Stimulated activated CD4-positive, alpha-beta T cell treated with anti-CD3 and anti-CD28 coated beads, Interleukin-15, amount 100 ng/mL, for 24 hours (primary cell): ENCODE measurements around the gene TARDBP.
"Not testable (repeated sequence)": the region's sequence is repeated elsewhere in the genome, so short reads cannot be mapped to it uniquely, and the experiment has no call there.

Experiments used
- DNase-seq: peaks from one replicate; pipeline ENCODE4 v3.0.0-alpha.2; 2020

TARDBP gene

GRCh38 chr1:11061652-11062365 is 49.4 kb downstream of the TARDBP start:
- DNase-seq: no peak

GRCh38 chr1:11062965-11063401 is 50.5 kb downstream of the TARDBP start:
- DNase-seq: peak; percentile 47

- not testable (repeated sequence) for DNase-seq
These were observed 51.6 kb downstream of the TARDBP start for GRCh38 chr1:11063937-11064537.

GRCh38 chr1:11064942-11065341 is 52.5 kb downstream of the TARDBP start:
- DNase-seq: no peak

- DNase-seq: no peak
These were observed 53.3 kb downstream of the TARDBP start for GRCh38 chr1:11065796-11066195.

- no peak for DNase-seq
These were observed 55.5 kb downstream of the TARDBP start for GRCh38 chr1:11067716-11068599.

- DNase-seq: no peak
These were observed 56.4 kb downstream of the TARDBP start for GRCh38 chr1:11068600-11069473.

- DNase-seq: no peak
These were observed 58.4 kb downstream of the TARDBP start for GRCh38 chr1:11070876-11071275.

- DNase-seq: no peak
These were observed 59.2 kb downstream of the TARDBP start for GRCh38 chr1:11071463-11072215.

- no peak for DNase-seq
These were observed 59.9 kb downstream of the TARDBP start for GRCh38 chr1:11072216-11072917.

GRCh38 chr1:11073398-11073797 is 60.9 kb downstream of the TARDBP start:
- not testable (repeated sequence) for DNase-seq
